ENCODE results near the gene REV1.
"Not testable (repeated sequence)": the region's sequence is repeated elsewhere in the genome, so short reads cannot be mapped to it uniquely, and the experiment has no call there.

The REV1 gene

DNA sequence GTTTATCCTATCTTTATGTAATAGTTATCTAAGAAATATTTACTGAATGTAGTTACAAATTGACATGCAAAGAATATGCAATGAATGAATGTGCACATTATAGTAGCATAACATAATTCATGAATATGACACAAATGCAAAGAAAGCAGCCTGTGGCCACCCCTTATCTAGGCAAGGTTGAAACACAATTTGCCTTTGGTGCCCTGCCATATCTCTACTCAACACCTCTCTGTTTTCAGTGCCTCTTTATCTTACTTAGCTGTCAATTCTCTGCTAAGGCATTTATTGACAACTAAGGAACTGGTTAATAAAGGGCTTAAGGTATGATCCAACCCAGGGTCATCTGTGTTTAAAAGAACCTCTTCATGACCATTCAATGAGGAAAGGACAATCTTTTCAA, 18.9 kb downstream of the REV1 start:
- Histone ChIP-seq H3K27me3 (ENCODE audit: insufficient read depth, low read depth, severe bottlenecking) (no peaks in the 10 kb centered on the region), H3K4me3 (ENCODE audit: low read depth, low read length) (no peak overlapping the region), H3K27ac (no peak overlapping the region), H3K9me3 (ENCODE audit: severe bottlenecking) (no peaks in the 10 kb centered on the region), H3K36me3 (no peaks in the 10 kb centered on the region)
- no peak for DNase-seq
- TF ChIP-seq, protein P1, sequence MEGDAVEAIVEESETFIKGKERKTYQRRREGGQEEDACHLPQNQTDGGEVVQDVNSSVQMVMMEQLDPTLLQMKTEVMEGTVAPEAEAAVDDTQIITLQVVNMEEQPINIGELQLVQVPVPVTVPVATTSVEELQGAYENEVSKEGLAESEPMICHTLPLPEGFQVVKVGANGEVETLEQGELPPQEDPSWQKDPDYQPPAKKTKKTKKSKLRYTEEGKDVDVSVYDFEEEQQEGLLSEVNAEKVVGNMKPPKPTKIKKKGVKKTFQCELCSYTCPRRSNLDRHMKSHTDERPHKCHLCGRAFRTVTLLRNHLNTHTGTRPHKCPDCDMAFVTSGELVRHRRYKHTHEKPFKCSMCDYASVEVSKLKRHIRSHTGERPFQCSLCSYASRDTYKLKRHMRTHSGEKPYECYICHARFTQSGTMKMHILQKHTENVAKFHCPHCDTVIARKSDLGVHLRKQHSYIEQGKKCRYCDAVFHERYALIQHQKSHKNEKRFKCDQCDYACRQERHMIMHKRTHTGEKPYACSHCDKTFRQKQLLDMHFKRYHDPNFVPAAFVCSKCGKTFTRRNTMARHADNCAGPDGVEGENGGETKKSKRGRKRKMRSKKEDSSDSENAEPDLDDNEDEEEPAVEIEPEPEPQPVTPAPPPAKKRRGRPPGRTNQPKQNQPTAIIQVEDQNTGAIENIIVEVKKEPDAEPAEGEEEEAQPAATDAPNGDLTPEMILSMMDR (IDR thresholded peaks at IDR 0.05; ENCODE audit: low read depth, low read length) = no peak

- H3K27ac ChIP-seq; H3K9me3 ChIP-seq (ENCODE audit: severe bottlenecking); H3K27me3 ChIP-seq (ENCODE audit: insufficient read depth, low read depth, severe bottlenecking); H3K36me3 ChIP-seq; H3K4me3 ChIP-seq (ENCODE audit: low read depth, low read length); DNase-seq: not testable (repeated sequence)
These were observed 19.4 kb downstream of the REV1 start for GRCh38 chr2:99470459-99470858.

DNA sequence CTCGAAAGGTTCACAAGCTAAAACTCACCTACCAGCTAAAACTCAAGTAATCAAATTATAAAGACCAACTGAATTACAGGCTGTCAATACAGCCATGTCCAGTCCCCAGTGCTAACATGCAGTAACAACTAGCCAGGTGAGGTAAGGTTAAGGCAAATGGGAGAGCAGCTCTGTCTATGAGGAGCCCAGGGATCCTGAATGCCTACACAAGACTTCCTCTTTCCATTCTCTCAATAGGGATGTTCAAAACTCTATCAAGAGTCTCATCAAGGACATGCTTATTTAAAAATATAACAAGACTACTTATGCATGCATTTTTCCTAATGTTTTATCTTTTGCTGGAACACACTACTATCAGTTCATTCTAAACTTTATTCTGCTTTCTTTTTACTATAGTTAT, 20.4 kb downstream of the REV1 start:
- Histone ChIP-seq H3K4me3 (ENCODE audit: low read depth, low read length) (no peak overlapping the region), H3K27me3 (ENCODE audit: insufficient read depth, low read depth, severe bottlenecking) (no peaks in the 10 kb centered on the region), H3K27ac (no peak overlapping the region), H3K9me3 (ENCODE audit: severe bottlenecking) (no peaks in the 10 kb centered on the region), H3K36me3 (no peaks in the 10 kb centered on the region)
- TF ChIP-seq, protein P1 (IDR thresholded peaks at IDR 0.05; ENCODE audit: low read depth, low read length) = no peak
- DNase-seq = no peak

GRCh38 chr2:99468155-99468554, 21.7 kb downstream of the REV1 start:
- no peak for DNase-seq
- Histone ChIP-seq H3K4me3 (ENCODE audit: low read depth, low read length) (no peak overlapping the region), H3K36me3 (no peaks in the 10 kb centered on the region), H3K9me3 (ENCODE audit: severe bottlenecking) (no peaks in the 10 kb centered on the region), H3K27ac (no peak overlapping the region), H3K27me3 (ENCODE audit: insufficient read depth, low read depth, severe bottlenecking) (no peaks in the 10 kb centered on the region)
- TF ChIP-seq, protein P1 (IDR thresholded peaks at IDR 0.05; ENCODE audit: low read depth, low read length) = no peak

DNA sequence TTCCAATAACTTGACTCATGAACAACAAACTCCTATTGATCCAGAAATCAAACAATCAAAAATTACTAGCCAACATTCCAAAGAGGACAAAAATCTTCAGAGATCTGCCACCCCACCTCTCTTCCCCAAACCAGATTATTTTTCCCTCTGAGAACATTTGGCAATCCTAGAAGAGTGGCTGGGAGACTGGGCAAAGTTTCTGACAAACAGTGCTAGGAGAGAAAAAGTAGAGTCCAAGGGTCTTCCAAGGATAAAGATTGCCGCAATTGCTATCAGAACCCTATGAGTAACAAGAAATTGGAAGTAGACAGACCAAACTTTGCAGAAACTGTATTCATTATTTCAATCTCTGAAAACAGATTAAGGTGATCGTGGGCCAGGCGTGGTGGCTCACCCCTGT, 22.4 kb downstream of the REV1 start:
- TF ChIP-seq, protein P1 (IDR thresholded peaks at IDR 0.05; ENCODE audit: low read depth, low read length) = no peak
- Histone ChIP-seq H3K36me3 (peaks cover 3% of the 10 kb centered on the region), H3K27ac (no peak overlapping the region), H3K27me3 (ENCODE audit: insufficient read depth, low read depth, severe bottlenecking) (no peaks in the 10 kb centered on the region), H3K9me3 (ENCODE audit: severe bottlenecking) (no peaks in the 10 kb centered on the region), H3K4me3 (ENCODE audit: low read depth, low read length) (no peak overlapping the region)
- no peak for DNase-seq

DNA sequence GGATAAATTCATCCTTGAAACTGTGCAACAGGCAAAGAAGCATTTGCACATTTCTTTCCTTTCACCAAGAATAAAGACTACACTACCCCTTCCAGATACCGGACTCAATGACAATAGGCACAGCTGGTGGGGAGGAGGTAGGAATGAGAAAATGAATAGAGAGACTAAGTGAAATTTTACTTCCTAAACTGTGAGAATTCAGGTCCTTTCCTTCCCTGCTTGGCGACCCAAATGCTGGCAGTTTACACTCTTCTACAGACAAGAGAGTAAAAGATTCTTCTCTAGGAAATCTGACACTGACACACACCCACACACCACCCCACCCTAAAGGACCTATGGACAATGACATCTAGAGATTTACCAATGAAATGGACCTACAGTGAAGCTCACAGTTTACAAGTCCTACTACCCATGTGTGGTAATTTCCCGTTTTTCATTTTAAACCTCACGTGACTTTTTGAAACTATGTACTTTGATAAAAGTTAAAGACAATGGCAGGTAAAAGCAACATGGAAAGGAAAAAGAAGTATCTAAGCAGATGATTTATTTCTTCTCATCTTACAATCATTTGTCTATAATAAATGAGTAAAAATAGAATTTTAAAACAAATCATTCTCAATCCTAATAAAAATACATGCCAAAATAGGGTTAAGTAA, 27.9 kb downstream of the REV1 start:
- Histone ChIP-seq H3K9me3 (ENCODE audit: severe bottlenecking) (no peaks in the 10 kb centered on the region), H3K27ac (no peak overlapping the region), H3K36me3 (peaks cover 48% of the 10 kb centered on the region), H3K27me3 (ENCODE audit: insufficient read depth, low read depth, severe bottlenecking) (no peaks in the 10 kb centered on the region), H3K4me3 (ENCODE audit: low read depth, low read length) (no peak overlapping the region)
- DNase-seq = no peak
- TF ChIP-seq, protein P1 (IDR thresholded peaks at IDR 0.05; ENCODE audit: low read depth, low read length) = no peak
